Stimulated activated CD4-positive, alpha-beta T cell treated with anti-CD3 and anti-CD28 coated beads, Interleukin-4, amount 100 ng/mL, for 4 hours (primary cell): ENCODE data around the gene CAMKK1.
A peak's percentile ranks its signal among the peaks of the same experiment; 100 is the strongest.
"Not testable (repeated sequence)": the region's sequence is repeated elsewhere in the genome, so short reads cannot be mapped to it uniquely, and the experiment has no call there.

ENCODE experiments used
- DNase-seq, 2 experiments: peaks; one replicate each; pipeline ENCODE4 v3.0.0-alpha.2; 2020

The CAMKK1 gene

GRCh38 chr17:3873862-3874261, 19.0 kb downstream of the CAMKK1 start:
- no peak for DNase-seq

DNA sequence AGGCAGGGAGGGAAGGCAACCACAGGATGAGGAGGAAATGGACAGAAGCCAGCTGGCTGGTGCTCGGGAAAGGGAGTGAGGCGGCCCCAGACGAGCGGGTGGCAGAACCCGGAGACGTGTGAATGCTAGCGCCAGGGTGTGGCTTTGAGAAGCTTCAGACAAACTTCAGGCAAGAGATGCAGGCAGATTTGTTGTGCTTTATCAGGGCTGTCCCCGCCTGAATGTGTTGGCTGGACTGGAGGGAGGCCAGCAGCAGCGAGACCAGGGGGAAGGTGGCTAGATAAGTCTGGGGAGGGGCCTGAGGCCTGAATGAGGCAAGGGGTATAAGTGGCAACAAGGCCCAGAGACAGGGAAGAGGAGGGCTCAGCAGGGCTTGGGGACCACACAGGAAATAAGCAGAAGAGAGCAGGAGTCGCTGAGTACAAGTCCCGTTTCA, 22.0 kb downstream of the CAMKK1 start:
- DNase-seq, result no peak

- DNase-seq, result no peak
These were observed 25.2 kb downstream of the CAMKK1 start for GRCh38 chr17:3867606-3868005.

DNA sequence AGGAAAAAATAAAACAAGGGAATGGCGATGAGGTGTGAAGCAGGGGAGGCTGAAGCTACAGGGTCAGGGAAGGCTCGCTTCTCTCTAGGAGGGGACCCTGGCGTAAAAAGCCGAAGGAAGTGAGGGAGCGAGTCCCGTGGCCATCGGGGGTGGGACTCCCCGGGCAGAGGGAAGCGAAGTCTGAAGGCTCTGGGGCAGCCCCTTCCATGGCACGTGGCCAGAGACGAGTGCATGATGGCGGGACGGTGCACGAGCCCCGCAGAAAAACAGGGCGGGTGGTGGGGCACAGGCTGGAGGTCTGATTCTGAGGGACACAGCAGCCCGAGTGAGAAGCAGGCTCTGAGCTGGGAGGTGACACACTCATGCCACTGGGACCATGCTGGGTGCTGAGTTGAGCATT, 25.7 kb downstream of the CAMKK1 start:
- no peak for DNase-seq

DNA sequence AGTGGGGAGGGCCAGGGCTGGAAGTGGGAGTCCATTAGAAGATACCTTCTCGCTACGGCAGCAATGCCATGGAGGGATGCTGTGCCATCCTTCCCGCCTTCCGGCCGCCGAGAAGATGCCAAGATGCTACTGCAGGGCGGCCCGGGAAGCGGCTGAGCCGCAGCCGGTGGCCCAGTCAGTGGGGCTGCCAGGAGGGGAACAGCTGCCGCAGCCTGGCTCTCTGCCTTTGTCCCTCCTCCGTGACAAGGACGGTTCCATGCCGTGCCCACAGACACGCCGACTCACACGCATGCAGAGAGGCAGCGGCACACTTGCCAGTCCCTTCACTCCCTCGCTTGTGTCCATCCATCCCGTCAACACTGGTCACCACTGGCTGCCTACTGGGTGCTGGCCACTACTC, 26.6 kb downstream of the CAMKK1 start:
- no peak for DNase-seq

- no peak for DNase-seq
These were observed 27.7 kb downstream of the CAMKK1 start for GRCh38 chr17:3865176-3865575.

- DNase-seq, result no peak
These were observed 28.3 kb downstream of the CAMKK1 start for GRCh38 chr17:3864534-3864933.

GRCh38 chr17:3861761-3862681, 30.8 kb downstream of the CAMKK1 start:
- no peak for DNase-seq

- DNase-seq, result no peak
These were observed 31.7 kb downstream of the CAMKK1 start for GRCh38 chr17:3860939-3861700.

GRCh38 chr17:3859940-3860339, 32.9 kb downstream of the CAMKK1 start:
- DNase-seq, result no peak

- DNase-seq, result no peak
These were observed 35.4 kb downstream of the CAMKK1 start for GRCh38 chr17:3857261-3858105.

DNA sequence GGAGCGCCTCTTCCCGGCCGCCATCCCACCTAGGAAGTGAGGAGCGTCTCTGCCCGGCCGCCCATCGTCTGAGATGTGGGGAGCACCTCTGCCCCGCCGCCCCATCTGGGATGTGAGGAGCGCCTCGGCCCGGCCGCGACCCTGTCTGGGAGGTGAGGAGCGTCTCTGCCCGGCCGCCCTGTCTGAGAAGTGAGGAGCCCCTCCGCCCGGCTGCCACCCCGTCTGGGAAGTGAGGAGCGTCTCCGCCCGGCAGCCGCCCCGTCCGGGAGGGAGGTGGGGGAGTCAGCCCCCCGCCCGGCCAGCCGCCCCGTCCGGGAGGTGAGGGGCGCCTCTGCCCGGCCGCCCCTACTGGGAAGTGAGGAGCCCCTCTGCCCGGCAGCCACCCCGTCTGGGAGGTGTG, 38.6 kb downstream of the CAMKK1 start:
- not testable (repeated sequence) for DNase-seq

GRCh38 chr17:3852561-3852960, 40.3 kb downstream of the CAMKK1 start:
- DNase-seq, result no peak

- no peak for DNase-seq
These were observed 41.3 kb downstream of the CAMKK1 start for GRCh38 chr17:3851461-3852100.

DNA sequence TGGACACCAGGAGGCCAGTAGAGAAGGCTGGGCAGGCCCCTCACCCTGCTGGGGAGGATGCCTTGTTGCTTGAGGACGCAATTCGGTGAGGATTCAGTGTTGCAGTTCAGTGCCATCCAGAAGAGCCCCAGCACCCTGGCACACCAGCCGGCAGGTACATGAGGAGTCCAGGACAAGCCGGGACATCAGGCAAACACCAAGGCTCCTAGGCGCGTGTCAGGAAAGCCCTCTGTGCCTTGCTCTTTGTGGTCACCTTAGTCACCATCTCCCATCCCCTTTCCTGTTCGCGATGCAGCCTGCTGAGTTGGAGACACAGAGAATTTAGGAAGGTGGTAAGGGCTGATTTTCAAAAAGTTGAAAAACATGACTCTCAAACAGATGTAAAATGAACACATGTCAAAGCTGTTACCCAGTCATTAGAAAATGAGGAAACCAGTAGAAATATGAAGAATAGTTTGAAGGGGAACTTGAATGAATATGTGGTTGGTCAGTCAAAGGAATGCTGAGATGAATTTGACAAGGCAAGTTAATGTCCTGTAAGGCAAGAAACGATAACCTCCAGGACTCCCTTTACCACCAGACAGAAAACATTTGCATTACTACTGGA, 44.5 kb downstream of the CAMKK1 start:
- no peak for DNase-seq

DNA sequence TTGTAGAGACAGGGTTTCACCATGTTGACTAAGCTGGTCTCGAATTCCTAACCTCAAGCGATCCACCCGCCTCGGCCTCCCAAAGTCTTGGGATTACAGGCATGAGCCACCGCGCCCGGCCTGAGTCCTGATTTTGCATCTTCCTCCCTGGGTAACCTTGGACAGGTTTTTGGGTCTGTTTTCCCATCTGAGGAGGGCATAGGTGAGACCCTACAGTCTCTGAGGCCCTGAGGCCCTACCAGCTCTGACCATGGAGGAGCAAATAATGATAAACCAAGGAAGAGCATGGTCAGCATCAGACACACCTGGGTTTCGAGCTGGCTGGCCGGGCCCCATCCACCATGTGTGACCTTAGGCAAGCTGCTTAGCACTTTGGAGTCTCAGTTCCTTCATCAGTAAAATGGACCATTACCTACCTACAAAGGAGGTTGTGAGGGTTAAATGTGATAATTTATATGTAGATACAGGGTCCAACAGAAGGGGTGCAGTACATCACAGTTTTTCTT, 45.6 kb downstream of the CAMKK1 start:
- no peak for DNase-seq

- DNase-seq, result no peak
These were observed 46.3 kb downstream of the CAMKK1 start for GRCh38 chr17:3846437-3847164.

DNA sequence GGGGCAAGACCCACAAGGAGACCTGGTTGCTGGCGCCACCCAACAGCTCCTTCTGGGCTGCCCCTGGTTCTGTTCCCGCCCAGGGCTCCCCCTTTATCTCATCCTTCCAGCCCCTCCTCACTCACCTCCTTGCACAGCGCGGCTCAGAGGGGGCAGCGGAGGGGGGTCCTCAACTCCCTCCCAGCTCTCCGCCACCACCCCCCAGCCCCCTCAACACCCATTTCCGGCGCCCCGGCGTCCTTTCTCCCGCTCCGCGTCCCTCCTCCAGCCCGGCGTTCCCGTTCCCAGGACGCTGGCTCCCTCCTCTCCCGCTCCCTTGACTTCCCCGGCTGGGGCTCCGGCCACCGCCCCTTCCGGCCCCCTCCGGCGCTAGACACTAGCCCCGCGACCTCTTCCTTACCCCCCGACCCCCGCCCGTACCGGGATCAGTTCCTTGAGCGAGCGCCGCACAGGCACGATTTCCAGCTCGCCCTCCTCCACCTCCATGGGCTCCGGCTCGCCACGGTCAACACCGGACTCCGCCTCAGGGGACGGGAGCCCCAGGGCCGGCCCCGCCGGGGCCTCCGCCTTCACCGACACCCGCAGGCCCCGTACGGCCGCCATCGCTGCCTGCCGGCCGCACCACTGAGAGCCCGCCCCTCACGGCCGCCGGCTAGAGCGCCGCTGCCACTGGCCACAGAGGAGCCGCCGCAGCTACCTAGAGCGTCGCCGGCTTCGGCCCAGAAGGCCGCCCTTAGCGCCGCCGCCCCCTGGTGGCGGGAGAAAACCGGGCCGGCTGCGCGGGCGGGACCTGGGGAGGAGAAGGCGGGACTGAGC, 47.0 kb downstream of the CAMKK1 start, which contains the start of gene NCBP3:
TSS of gene NCBP3 (minus strand) at position 626 of the 816 bp plus-strand sequence. CDS start at position 603, 23 bp downstream.
- peak; percentile 90 to 94 for DNase-seq

DNA sequence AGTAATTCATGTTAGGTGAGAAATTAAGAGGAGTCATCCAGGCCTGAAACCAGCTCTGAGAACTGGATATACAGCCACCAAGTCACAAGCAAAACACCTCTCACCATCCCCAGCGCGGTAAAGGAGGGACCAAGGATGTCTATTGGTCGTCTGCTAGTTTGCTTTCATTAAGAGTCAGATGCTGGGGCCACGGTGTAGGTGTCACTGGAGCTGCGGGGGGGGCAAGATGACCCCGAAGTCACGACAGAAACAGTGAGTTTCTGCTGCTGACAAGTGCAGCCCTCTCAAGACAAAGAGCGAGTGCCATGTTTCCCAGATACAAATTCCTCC, 47.6 kb downstream of the CAMKK1 start:
- DNase-seq, result peak; percentile 15 to 17

GRCh38 chr17:3844556-3844955, 48.3 kb downstream of the CAMKK1 start:
- not testable (repeated sequence) for DNase-seq
